Liver (tissue), 9 donors: Measurements from ENCODE around the gene DOCK1. TPM values are rescaled to one million over a fixed set of nuclear protein-coding genes. Genes with fewer than 3 reads are reported as not detected.

Source experiments
- DNase-seq: peaks from one replicate; pipeline ENCODE4 v3.0.0-alpha.2; 2017; ENCODE audit warnings: low spot score
- H3K27ac ChIP-seq, 2 donors: one replicate each; pipeline ENCODE4 v1.7.0; 2013; ENCODE audit warnings: inconsistent platforms in 2 of 2, low read length in 2 of 2, control low read depth in 1 of 2, low read depth in 1 of 2, mild to moderate bottlenecking in 1 of 2
- H3K27me3 ChIP-seq, 4 donors: one replicate each; pipeline versions ENCODE4 v1.6.1 to v1.7.0; 2013; ENCODE audit warnings: low read length in 3 of 4, inconsistent platforms in 1 of 4, mild to moderate bottlenecking in 1 of 4, moderate library complexity in 1 of 4; ENCODE audit not compliant: control insufficient read depth in 4 of 4, insufficient read depth in 4 of 4
- H3K36me3 ChIP-seq, 4 donors: one replicate each; pipeline versions ENCODE4 v1.6.1 to v1.7.0; 2013; ENCODE audit warnings: low read length in 3 of 4, mild to moderate bottlenecking in 3 of 4, low read depth in 1 of 4, moderate library complexity in 1 of 4; ENCODE audit not compliant: control insufficient read depth in 4 of 4, insufficient read depth in 3 of 4
- H3K4me1 ChIP-seq, 4 donors: one replicate each; pipeline versions ENCODE4 v1.6.1 to v1.7.0; 2013; ENCODE audit warnings: low read length in 3 of 4, mild to moderate bottlenecking in 3 of 4, moderate library complexity in 1 of 4; ENCODE audit not compliant: control insufficient read depth in 4 of 4, insufficient read depth in 4 of 4
- H3K4me3 ChIP-seq, 3 donors: one replicate each; pipeline versions ENCODE4 v1.6.1 to v1.7.0; 2013; ENCODE audit warnings: low read length in 3 of 3, control low read depth in 1 of 3, low read depth in 1 of 3, mild to moderate bottlenecking in 1 of 3
- H3K9ac ChIP-seq, 2 donors: one replicate each; pipeline ENCODE4 v1.7.0; 2013; ENCODE audit warnings: low read length in 2 of 2, mild to moderate bottlenecking in 2 of 2, moderate library complexity in 2 of 2, control low read depth in 1 of 2, low read depth in 1 of 2
- H3K9me3 ChIP-seq, 4 donors: one replicate each; pipeline versions ENCODE4 v1.6.1 to v1.7.0; 2013; ENCODE audit warnings: low read length in 3 of 4; ENCODE audit not compliant: control insufficient read depth in 4 of 4
- CTCF ChIP-seq: fragments of 150-350 bp; IDR thresholded peaks from 2 replicates; pipeline ENCODE4 v1.5.1; 2017; ENCODE audit warnings: improper control_type of control experiment, low read depth, low read length; ENCODE audit not compliant: missing input control
- EGR1 ChIP-seq, 2 donors: IDR thresholded peaks; 2 replicates each; pipeline ENCODE4 v1.6.1; 2016 to 2018; ENCODE audit warnings: antibody characterized with exemption in 2 of 2, low read depth in 2 of 2
- FOXA1 ChIP-seq: IDR thresholded peaks from 2 replicates; pipeline ENCODE4 v1.6.1; 2016; ENCODE audit warnings: antibody characterized with exemption
- GABPA ChIP-seq, 2 donors: IDR thresholded peaks in 1 of 2; conservative IDR thresholded peaks in 1 of 2; 2 replicates each; pipeline ENCODE4 v1.6.1; 2016; ENCODE audit warnings: antibody characterized with exemption in 2 of 2, mild to moderate bottlenecking in 1 of 2, moderate library complexity in 1 of 2
- JUND ChIP-seq, 2 donors: IDR thresholded peaks; 2 replicates each; pipeline ENCODE4 v1.6.1; 2016; ENCODE audit warnings: antibody characterized with exemption in 2 of 2
- NR2F2 ChIP-seq: IDR thresholded peaks from 2 replicates; pipeline ENCODE4 v1.6.1; 2016; ENCODE audit warnings: antibody characterized with exemption
- RAD21 ChIP-seq, 2 donors: IDR thresholded peaks; 2 replicates each; pipeline ENCODE4 v1.6.1; 2016; ENCODE audit warnings: antibody characterized with exemption in 2 of 2, mild to moderate bottlenecking in 2 of 2
- SP1 ChIP-seq: IDR thresholded peaks from 2 replicates; pipeline ENCODE4 v1.6.1; 2018; ENCODE audit warnings: antibody characterized with exemption, mild to moderate bottlenecking
- YY1 ChIP-seq: IDR thresholded peaks from 2 replicates; pipeline ENCODE4 v1.6.1; 2016; ENCODE audit warnings: antibody characterized with exemption, mild to moderate bottlenecking
- WGBS: extraction: QIAGEN DNeasy Blood & Tissue Kit; methylation state at CpG from one replicate; pipeline ENCODE4 v1.1.7; 2013; 5-methylcytosine and 5-hydroxymethylcytosine counted together
- polyA plus RNA-seq, 2 donors: library from polyadenylated mRNA; stranded (reverse) in 1 of 2; unstranded in 1 of 2; fragments of 200-250 nt in 1 of 2; fragments of >200 nt in 1 of 2; fragmentation: Nextera tagmentation in 1 of 2; extraction: Ambion mirVana in 1 of 2; gene quantifications; one replicate each; pipeline versions ENCODE4 v1.2.1 to v1.2.3, GENCODE V29; 2013 to 2015
- total RNA-seq, 2 donors: library from RNA; depleted of rRNA; stranded (reverse); fragments of >200 nt; gene quantifications; one replicate each; pipeline ENCODE4 v1.2.3, GENCODE V29; 2014
- TF ChIP-seq, protein P1 (sequence below): IDR thresholded peaks from 2 replicates; pipeline ENCODE4 v1.6.1; 2016; ENCODE audit warnings: antibody characterized with exemption, mild to moderate bottlenecking
- donor health status: healthy.
- donor health status: healthy.
- donor health status: healthy.
- donor health status: healthy.
- donor health status: healthy.

Gene DOCK1
- total and polyA plus RNA-seq, 4 donors: 3.8 to 28.8 (median 9.1) TPM

- TF ChIP-seq, protein P1, sequence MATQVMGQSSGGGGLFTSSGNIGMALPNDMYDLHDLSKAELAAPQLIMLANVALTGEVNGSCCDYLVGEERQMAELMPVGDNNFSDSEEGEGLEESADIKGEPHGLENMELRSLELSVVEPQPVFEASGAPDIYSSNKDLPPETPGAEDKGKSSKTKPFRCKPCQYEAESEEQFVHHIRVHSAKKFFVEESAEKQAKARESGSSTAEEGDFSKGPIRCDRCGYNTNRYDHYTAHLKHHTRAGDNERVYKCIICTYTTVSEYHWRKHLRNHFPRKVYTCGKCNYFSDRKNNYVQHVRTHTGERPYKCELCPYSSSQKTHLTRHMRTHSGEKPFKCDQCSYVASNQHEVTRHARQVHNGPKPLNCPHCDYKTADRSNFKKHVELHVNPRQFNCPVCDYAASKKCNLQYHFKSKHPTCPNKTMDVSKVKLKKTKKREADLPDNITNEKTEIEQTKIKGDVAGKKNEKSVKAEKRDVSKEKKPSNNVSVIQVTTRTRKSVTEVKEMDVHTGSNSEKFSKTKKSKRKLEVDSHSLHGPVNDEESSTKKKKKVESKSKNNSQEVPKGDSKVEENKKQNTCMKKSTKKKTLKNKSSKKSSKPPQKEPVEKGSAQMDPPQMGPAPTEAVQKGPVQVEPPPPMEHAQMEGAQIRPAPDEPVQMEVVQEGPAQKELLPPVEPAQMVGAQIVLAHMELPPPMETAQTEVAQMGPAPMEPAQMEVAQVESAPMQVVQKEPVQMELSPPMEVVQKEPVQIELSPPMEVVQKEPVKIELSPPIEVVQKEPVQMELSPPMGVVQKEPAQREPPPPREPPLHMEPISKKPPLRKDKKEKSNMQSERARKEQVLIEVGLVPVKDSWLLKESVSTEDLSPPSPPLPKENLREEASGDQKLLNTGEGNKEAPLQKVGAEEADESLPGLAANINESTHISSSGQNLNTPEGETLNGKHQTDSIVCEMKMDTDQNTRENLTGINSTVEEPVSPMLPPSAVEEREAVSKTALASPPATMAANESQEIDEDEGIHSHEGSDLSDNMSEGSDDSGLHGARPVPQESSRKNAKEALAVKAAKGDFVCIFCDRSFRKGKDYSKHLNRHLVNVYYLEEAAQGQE: no peak
- TF ChIP-seq GABPA (IDR thresholded peaks at IDR 0.05 in 1 of 2, conservative IDR thresholded peaks at IDR 0.05 in 1 of 2): no peak
Measured at GRCh38 chr10:127456122-127456521, 550.9 kb downstream of the DOCK1 start (continued).

DNA sequence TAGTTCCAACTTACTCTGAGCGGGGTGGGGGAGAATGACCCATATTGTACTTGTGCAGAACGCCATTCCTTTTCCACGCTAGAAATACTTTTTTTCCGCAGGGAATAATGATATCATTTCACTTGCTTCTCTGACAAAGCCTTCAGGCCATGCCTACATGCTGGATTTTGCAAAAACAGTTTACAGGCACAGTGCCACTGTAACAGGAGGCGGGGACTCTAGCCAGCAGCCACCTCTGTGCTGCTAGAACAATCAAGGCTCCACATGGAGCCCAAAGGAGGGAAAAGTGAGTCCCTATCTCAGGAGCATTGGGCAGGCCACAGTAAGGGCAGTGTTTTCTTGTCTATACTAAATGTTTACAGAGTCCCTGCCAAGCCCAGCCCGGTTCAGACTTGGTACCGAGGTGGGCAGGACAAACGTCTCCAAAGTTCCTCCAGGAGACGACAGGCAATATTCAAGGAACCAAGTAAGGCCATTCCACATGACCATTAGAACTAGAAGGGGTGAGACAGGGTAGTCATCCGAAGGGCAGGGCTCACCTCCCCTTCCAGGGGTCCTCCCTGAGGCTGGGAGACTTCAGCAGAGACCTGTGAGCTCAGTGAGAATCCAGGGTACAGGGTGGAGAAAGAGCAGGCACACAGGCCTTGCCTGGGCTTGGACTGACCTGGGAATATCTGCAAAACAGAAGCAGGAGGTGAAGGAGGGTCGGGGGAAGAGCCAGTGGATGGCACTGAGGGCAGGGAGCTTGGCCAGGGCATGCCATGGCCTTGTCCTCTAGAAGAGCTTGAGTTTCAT is 553.0 kb downstream of the DOCK1 start:
- H3K9ac ChIP-seq: no peak overlapping the region
- no peak for TF ChIP-seq JUND (IDR thresholded peaks at IDR 0.05)
- no peak for TF ChIP-seq NR2F2
- no peak for TF ChIP-seq SP1
- TF ChIP-seq YY1: no peak
- no peak for TF ChIP-seq GABPA (IDR thresholded peaks at IDR 0.05 in 1 of 2, conservative IDR thresholded peaks at IDR 0.05 in 1 of 2)
- TF ChIP-seq CTCF: no peak
- WGBS: 89% methylated on average over 11 of the region's 11 CpGs
- no peaks in the 10 kb centered on the region for H3K27me3 ChIP-seq
- no peak for DNase-seq
- H3K9me3 ChIP-seq: peaks cover 0 to 3% (median 0%) of the 10 kb centered on the region in 4 donors
- no peaks in the 10 kb centered on the region for H3K36me3 ChIP-seq
- no peaks in the 10 kb centered on the region for H3K4me1 ChIP-seq
- no peak overlapping the region for H3K4me3 ChIP-seq
- no peak overlapping the region for H3K27ac ChIP-seq

DNA sequence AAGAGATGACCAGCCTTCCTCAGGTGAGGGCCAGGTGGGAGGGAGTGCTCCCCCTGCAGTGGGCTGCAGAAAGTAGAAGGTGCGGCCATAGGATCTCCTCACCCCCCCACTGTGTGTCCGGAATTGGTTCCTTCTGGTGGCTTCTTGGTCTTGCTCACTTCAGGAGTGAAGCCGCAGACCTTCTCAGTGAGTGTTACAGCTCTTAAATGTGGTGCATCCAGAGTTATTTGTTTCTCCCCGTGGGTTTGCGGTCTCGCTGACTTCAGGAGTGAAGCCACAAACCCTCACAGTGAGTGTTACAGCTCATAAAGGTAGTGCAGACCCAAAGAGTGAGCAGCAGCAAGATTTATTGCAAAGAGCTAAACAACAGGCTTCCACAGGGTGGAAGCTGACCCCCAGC is 553.6 kb downstream of the DOCK1 start:
- H3K36me3 ChIP-seq: no peaks in the 10 kb centered on the region
- H3K4me1 ChIP-seq: no peaks in the 10 kb centered on the region
- H3K9me3 ChIP-seq: peaks cover 0 to 3% (median 0%) of the 10 kb centered on the region in 4 donors
- TF ChIP-seq RAD21 (IDR thresholded peaks at IDR 0.05) (no peak), GABPA (IDR thresholded peaks at IDR 0.05 in 1 of 2, conservative IDR thresholded peaks at IDR 0.05 in 1 of 2) (no peak), FOXA1 (no peak), JUND (IDR thresholded peaks at IDR 0.05) (no peak), EGR1 (IDR thresholded peaks at IDR 0.05; ENCODE audit: low read depth in 2 of 2) (no peak)
- no peak for DNase-seq
- 73% methylated on average over 6 of the region's 6 CpGs for WGBS
- no peaks in the 10 kb centered on the region for H3K27me3 ChIP-seq
- no peak overlapping the region for H3K27ac ChIP-seq
- no peak overlapping the region for H3K9ac ChIP-seq
- no peak overlapping the region for H3K4me3 ChIP-seq
